Keratinocyte (primary cell): Measurements from ENCODE around the gene HS1BP3.

Experiments used
- EZH2 ChIP-seq: IDR thresholded peaks from one replicate; pipeline ENCODE4 v1.6.1; 2012; ENCODE audit warnings: inconsistent platforms, mild to moderate bottlenecking, low read length, moderate library complexity
- TF ChIP-seq, protein P1 (sequence below), 3 experiments: IDR thresholded peaks in 1 of 3; conservative IDR thresholded peaks in 1 of 3; optimal IDR thresholded peaks in 1 of 3; 2 replicates in 2 of 3; 3 replicates in 1 of 3; pipeline versions ENCODE3 to v1.5.1; 2011; ENCODE audit warnings: low read length in 3 of 3, mild to moderate bottlenecking in 3 of 3, moderate library complexity in 2 of 3, control low read depth in 1 of 3, inconsistent platforms in 1 of 3; ENCODE audit not compliant: insufficient read depth in 2 of 3; ENCODE audit errors: extremely low read depth in 1 of 3

DNA sequence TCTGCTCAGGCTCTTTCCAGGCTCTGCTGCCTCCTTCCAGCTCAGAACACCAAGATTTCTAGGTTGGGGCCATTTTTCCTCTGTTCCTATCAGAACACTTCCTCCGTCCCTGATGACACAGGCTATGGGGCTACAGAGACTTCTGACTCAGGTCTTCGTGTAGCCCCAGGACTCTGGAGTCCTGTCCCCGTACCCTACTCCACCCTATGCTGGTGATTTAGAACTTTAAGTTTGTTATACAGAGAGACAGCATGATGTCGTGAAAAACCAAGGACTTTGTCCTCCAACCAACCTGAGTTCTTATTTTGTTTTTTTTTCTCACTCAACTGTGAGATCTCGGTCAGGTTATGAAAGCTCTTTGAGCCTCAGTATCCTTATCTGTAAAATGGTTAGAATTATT is 78.7 kb downstream of the HS1BP3 start:
- TF ChIP-seq EZH2, result no peak
- TF ChIP-seq, protein P1, sequence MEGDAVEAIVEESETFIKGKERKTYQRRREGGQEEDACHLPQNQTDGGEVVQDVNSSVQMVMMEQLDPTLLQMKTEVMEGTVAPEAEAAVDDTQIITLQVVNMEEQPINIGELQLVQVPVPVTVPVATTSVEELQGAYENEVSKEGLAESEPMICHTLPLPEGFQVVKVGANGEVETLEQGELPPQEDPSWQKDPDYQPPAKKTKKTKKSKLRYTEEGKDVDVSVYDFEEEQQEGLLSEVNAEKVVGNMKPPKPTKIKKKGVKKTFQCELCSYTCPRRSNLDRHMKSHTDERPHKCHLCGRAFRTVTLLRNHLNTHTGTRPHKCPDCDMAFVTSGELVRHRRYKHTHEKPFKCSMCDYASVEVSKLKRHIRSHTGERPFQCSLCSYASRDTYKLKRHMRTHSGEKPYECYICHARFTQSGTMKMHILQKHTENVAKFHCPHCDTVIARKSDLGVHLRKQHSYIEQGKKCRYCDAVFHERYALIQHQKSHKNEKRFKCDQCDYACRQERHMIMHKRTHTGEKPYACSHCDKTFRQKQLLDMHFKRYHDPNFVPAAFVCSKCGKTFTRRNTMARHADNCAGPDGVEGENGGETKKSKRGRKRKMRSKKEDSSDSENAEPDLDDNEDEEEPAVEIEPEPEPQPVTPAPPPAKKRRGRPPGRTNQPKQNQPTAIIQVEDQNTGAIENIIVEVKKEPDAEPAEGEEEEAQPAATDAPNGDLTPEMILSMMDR (optimal IDR thresholded peaks at IDR 0.05 in 1 of 3, IDR thresholded peaks at IDR 0.05 in 1 of 3, conservative IDR thresholded peaks at IDR 0.05 in 1 of 3; ENCODE audit: extremely low read depth in 1 of 3, insufficient read depth in 2 of 3, low read length in 3 of 3), result no peak
